ENCODE data around the gene OR5B2.

DNA sequence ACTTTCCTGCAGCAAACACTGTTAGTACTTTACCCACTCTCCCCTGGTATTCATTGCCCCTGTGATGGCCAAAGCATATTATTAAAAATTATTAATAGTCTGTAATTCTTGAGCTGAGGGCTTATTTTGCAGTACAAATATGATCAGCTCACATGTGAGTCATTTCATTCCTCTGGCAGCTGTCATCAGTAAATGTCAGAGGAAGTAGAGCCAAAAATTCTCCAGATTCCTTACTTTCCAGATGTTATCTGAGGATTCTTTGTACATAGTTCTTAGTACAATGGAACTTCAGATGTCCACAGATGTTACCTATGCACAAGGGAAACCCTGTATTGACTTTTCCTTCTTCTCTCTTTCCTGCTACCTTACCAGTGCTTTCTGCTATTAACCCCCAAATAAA, 33.7 kb downstream of the OR5B2 start:
- TF ChIP-seq, protein P1, sequence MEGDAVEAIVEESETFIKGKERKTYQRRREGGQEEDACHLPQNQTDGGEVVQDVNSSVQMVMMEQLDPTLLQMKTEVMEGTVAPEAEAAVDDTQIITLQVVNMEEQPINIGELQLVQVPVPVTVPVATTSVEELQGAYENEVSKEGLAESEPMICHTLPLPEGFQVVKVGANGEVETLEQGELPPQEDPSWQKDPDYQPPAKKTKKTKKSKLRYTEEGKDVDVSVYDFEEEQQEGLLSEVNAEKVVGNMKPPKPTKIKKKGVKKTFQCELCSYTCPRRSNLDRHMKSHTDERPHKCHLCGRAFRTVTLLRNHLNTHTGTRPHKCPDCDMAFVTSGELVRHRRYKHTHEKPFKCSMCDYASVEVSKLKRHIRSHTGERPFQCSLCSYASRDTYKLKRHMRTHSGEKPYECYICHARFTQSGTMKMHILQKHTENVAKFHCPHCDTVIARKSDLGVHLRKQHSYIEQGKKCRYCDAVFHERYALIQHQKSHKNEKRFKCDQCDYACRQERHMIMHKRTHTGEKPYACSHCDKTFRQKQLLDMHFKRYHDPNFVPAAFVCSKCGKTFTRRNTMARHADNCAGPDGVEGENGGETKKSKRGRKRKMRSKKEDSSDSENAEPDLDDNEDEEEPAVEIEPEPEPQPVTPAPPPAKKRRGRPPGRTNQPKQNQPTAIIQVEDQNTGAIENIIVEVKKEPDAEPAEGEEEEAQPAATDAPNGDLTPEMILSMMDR (IDR thresholded peaks at IDR 0.05; ENCODE audit: low read length) = no peak
- TF ChIP-seq EZH2 (IDR thresholded peaks at IDR 0.05; ENCODE audit: borderline replicate concordance, low read length) = no peak

Measured in OCI-LY1 (cell line).